Natural killer cell (primary cell): ENCODE results near the gene ADAP1. TPM values are rescaled to one million over a fixed set of nuclear protein-coding genes. Genes with fewer than 3 reads are reported as not detected.
A peak's percentile ranks its signal among the peaks of the same experiment; 100 is the strongest.
"Not testable (repeated sequence)": the region's sequence is repeated elsewhere in the genome, so short reads cannot be mapped to it uniquely, and the experiment has no call there.

Experiments
- ATAC-seq, 3 donors: fragments of 150-1000 bp in 2 of 3; fragments of 200-7000 bp in 1 of 3; cut with Tn5 transposase; 1 replicate in 1 of 3; 2 replicates in 2 of 3; pipeline ENCODE4 v1.10.0; 2021; ENCODE audit warnings: mild to moderate bottlenecking in 2 of 3, moderate library complexity in 2 of 3
- DNase-seq, 2 donors: peaks; one replicate each; pipeline versions ENCODE4 v3.0.0 to v3.0.0-alpha.2; 2013 to 2021; ENCODE audit warnings: mixed read lengths in 1 of 2
- H3K27ac ChIP-seq: one replicate; pipeline ENCODE4 v1.5.1; 2013; ENCODE audit warnings: mild to moderate bottlenecking, low read length
- H3K27me3 ChIP-seq: one replicate; pipeline ENCODE4 v1.6.1; 2013; ENCODE audit warnings: low read length; ENCODE audit not compliant: control insufficient read depth, insufficient read depth
- H3K36me3 ChIP-seq: one replicate; pipeline ENCODE4 v1.6.1; 2013; ENCODE audit warnings: low read length; ENCODE audit not compliant: control insufficient read depth, insufficient read depth
- H3K4me1 ChIP-seq: one replicate; pipeline ENCODE4 v1.6.1; 2013; ENCODE audit warnings: low read length; ENCODE audit not compliant: control insufficient read depth, insufficient read depth
- H3K4me3 ChIP-seq: one replicate; pipeline ENCODE4 v1.5.1; 2013; ENCODE audit warnings: low read length
- H3K9me3 ChIP-seq: one replicate; pipeline ENCODE4 v1.6.1; 2013; ENCODE audit warnings: low read length; ENCODE audit not compliant: control insufficient read depth, insufficient read depth
- H3K27ac Mint-ChIP-seq, 2 donors: one replicate each; pipeline ENCODE4 v1.8.0; 2022; ENCODE audit warnings: mild to moderate bottlenecking in 2 of 2, mixed read lengths in 2 of 2, moderate library complexity in 1 of 2
- H3K27me3 Mint-ChIP-seq, 2 donors: one replicate each; pipeline ENCODE4 v1.8.0; 2022; ENCODE audit warnings: low read depth in 2 of 2, mixed read lengths in 2 of 2
- H3K36me3 Mint-ChIP-seq: one replicate; pipeline ENCODE4 v1.8.0; 2022; ENCODE audit warnings: mixed read lengths
- H3K4me1 Mint-ChIP-seq, 2 donors: one replicate each; pipeline ENCODE4 v1.8.0; 2022; ENCODE audit warnings: mixed read lengths in 2 of 2
- H3K4me3 Mint-ChIP-seq: one replicate; pipeline ENCODE4 v1.8.0; 2022; ENCODE audit warnings: mild to moderate bottlenecking, moderate library complexity, mixed read lengths
- H3K9me3 Mint-ChIP-seq, 2 donors: one replicate each; pipeline ENCODE4 v1.8.0; 2022; ENCODE audit warnings: mixed read lengths in 2 of 2
- CTCF ChIP-seq: fragments of 200-600 bp; IDR thresholded peaks from one replicate; pipeline ENCODE4 v1.8.0; 2022; ENCODE audit warnings: antibody characterized with exemption
- WGBS: methylation state at CpG from one replicate; pipeline ENCODE4 v1.1.7; 2013; ENCODE audit warnings: missing lambda C conversion rate; ENCODE audit not compliant: insufficient coverage; 5-methylcytosine and 5-hydroxymethylcytosine counted together
- intact Hi-C: fragments of 100-400 bp; cut with micrococcal nuclease; formaldehyde crosslinking; loops from one replicate; pipeline ENCODE4 v1.14.2; 2022
- total RNA-seq, 4 donors: library from RNA; stranded (reverse); fragments of 120-200 nt in 1 of 4; gene quantifications; one replicate each; pipeline versions ENCODE4 v1.2.3 to v1.2.4, GENCODE V29; 2013 to 2022

The ADAP1 gene
- total RNA-seq, 3 donors from 2014 or later (not counting 1 experiment from before 2014, with no cell fraction given) = 87.2 to 117 (median 89.2) TPM

GRCh38 chr7:908591-909357 is 45.7 kb downstream of the ADAP1 start:
- peak; percentile 89 for TF ChIP-seq CTCF
- intact Hi-C loops = loop anchor here (1.0 to 5.0 kb wide), 2 partner anchors 46 to 1614 kb away; partner anchors contain the start of gene ADAP1
- not testable (repeated sequence) for H3K27ac ChIP-seq, H3K27me3 ChIP-seq, H3K36me3 ChIP-seq, H3K27me3 Mint-ChIP-seq, H3K36me3 Mint-ChIP-seq, H3K9me3 ChIP-seq, H3K9me3 Mint-ChIP-seq
- H3K4me3 Mint-ChIP-seq = peak overlapping the region; percentile 62
- Histone ChIP-seq H3K4me3 (peak overlapping the region; percentile 18), H3K4me1 (peaks cover 38% of the 10 kb centered on the region)
- ATAC-seq (peak; percentile 58 to 85 (median 79)), DNase-seq (peak; percentile 73 to 79)
- WGBS = 26% methylated on average over 65 of the region's 73 CpGs
- H3K4me1 Mint-ChIP-seq = peaks cover 8 to 46% of the 10 kb centered on the region in 2 donors
- peak overlapping the region in 1 of 2 donors; percentile 52 for H3K27ac Mint-ChIP-seq

DNA sequence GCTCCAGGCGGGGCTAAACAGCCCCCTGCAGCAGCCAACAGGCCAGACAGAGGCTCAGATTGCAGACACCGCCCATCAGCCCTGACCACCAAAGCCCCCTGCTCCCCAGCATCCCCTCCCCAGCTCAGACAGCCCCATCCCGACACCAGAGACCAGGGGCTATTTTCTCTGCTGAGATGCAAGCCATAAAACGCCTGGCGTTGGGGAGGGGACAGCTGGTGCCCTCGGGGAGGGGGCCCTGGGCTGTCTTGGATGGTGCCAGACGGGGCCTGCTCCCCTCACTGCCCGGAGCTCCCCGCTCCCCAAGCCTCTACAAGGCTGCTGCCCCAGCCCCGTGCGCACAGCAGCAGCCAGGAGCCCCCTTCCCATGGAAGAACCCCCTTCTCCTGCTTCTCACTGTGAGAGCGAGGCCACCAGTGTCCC is 46.3 kb downstream of the ADAP1 start:
- no peaks in the 10 kb centered on the region for H3K27me3 ChIP-seq
- Mint-ChIP-seq H3K4me1 (peaks cover 8 to 40% of the 10 kb centered on the region in 2 donors), H3K27me3 (no peaks in the 10 kb centered on the region), H3K27ac (peak overlapping the region in 1 of 2 donors; percentile 52), H3K36me3 (no peaks in the 10 kb centered on the region), H3K9me3 (no peaks in the 10 kb centered on the region), H3K4me3 (peak overlapping the region; percentile 62)
- TF ChIP-seq CTCF = no peak
- no peak overlapping the region for H3K27ac ChIP-seq
- WGBS = 85% methylated on average over 12 of the region's 12 CpGs
- peak; percentile 10 to 33 (median 17) for ATAC-seq
- no peak overlapping the region for H3K4me3 ChIP-seq
- intact Hi-C loops = loop anchor here (1.0 to 5.0 kb wide), 2 partner anchors 46 to 1614 kb away; partner anchors contain the start of gene ADAP1
- H3K4me1 ChIP-seq = peaks cover 38% of the 10 kb centered on the region
- DNase-seq = no peak
- no peaks in the 10 kb centered on the region for H3K36me3 ChIP-seq
- H3K9me3 ChIP-seq = no peaks in the 10 kb centered on the region

DNA sequence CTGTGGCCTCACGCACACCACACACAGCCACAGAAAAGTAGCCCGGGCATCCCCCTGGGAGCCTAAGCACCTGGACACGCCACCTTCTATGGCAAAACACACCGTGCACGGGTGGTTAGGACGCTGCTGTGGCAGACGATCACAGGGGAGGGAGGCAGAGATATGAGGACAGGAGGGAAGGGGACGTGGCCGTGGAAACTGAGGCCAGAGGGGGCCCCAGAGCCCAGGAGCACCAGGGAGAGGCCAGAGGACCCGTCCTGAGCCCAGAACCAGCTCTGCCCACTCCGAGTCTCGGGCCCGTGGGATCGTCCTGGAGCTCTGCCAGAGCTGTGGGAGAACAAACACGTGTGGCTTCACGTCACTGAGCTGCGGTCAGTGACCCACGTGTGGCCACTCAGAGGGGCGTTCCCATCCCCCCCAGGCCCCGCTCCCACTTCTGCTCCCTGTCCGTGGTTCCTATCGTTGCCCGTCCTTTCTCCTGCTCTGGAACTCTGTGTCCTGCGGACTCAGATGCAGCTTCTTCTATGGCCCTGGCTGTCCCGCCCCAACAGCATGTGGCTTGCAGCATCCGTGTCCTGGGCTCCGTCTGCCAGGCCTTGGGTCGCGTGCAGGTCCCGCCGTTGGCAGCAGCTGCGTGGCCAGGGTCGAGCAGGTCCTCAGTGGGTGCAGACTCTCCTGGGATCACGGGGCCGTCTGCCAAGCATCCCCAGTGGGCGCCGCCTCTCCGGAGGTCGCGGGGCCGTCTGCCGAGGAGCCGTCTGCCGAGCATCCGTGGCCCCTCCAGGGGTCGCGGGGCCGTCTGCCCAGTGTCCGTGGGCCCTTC is 47.1 kb downstream of the ADAP1 start:
- Mint-ChIP-seq H3K27me3 (no peaks in the 10 kb centered on the region), H3K9me3 (no peaks in the 10 kb centered on the region), H3K4me1 (peaks cover 8 to 46% of the 10 kb centered on the region in 2 donors), H3K36me3 (no peaks in the 10 kb centered on the region), H3K27ac (peak overlapping the region in 1 of 2 donors; percentile 64), H3K4me3 (peak overlapping the region; percentile 42)
- Histone ChIP-seq H3K9me3 (no peaks in the 10 kb centered on the region), H3K4me3 (no peak overlapping the region), H3K36me3 (no peaks in the 10 kb centered on the region), H3K27me3 (no peaks in the 10 kb centered on the region), H3K4me1 (peaks cover 37% of the 10 kb centered on the region), H3K27ac (no peak overlapping the region)
- ATAC-seq (peak; percentile 1 to 48 (median 30)), DNase-seq (peak; percentile 40 to 70)
- intact Hi-C loops = loop anchor here (5.0 kb wide), 1 partner anchor 1615 kb away; no protein-coding TSS in a partner anchor
- WGBS = 84% methylated on average over 49 of the region's 49 CpGs
- TF ChIP-seq CTCF = no peak
